RPMI7951 (cell line): ENCODE measurements around the gene UBXN1. TPM values are rescaled to one million over a fixed set of nuclear protein-coding genes. Genes with fewer than 3 reads are reported as not detected.

Source experiments
- DNase-seq: peaks from one replicate; pipeline ENCODE4 v3.0.0-alpha.2; 2012; ENCODE audit warnings: low read depth
- total RNA-seq: library from RNA; depleted of rRNA; stranded (reverse); fragments of >200 nt; shearing (Covaris generic); gene quantifications from 2 replicates; pipeline ENCODE4 v1.2.3, GENCODE V29; 2014; rRNA removed

UBXN1 gene
- total RNA-seq, 1 experiment from 2014 or later, result 107 TPM

GRCh38 chr11:62645946-62646824 lies 32.7 kb downstream of the UBXN1 start, which contains the start of gene GANAB:
TSS of gene GANAB (minus strand) at chr11:62646613. CDS start at chr11:62646599, 14 bp downstream.
- DNase-seq, result peak; percentile 97

DNA sequence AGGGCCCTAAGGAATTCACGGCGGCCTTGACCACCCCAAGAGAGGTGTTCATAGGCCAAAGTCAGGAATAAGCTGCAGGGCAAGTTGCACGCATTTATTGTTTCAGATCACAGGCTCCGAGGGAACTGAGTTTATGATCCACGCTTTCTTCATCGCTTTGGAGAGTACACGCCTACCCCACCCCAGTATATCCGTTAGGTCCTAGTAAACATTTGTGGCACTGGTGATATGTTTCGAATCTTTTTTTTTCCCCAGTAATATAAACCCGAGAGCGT lies 33.3 kb downstream of the UBXN1 start:
- no peak for DNase-seq

GRCh38 chr11:62644220-62644619 lies 34.7 kb downstream of the UBXN1 start:
- DNase-seq, result no peak

DNA sequence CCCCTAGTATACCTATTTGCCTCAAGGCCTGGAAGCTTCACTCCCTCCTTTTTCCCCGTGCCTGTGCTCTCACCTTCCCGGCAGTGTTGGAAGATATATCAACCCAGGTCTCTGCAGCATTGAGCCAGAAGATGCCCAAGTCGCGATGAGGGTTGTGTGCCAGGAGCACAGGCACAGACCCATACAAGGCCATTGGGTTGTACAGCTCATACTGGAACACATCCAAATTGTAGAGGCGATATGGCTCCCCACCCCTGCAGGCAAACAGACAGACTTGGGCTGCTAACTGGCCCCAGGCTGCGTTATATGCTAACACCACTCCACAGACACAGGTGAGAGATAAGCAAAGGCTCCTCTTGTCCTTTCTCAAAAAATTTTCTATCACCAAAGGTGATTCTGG lies 46.4 kb downstream of the UBXN1 start:
- DNase-seq, result no peak

DNA sequence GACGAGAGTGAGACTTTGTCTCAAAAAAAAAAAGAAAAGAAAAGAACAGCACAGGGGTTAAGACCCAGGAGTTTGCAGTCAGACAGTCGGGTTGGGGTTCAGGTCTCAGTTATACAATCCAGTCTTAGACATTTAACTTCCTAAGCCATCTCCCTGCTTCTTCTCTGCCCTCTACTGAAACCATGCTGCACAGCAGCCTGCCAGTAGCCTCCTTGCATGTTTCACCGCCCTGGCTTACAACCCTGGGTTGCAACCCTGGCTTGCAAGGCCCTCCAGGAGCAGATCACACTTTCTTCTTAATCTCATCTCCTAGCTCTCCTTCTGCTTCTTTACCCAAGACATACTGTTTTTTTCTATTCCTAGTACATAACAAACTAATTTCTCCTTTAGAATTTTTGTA lies 51.2 kb downstream of the UBXN1 start:
- no peak for DNase-seq

Other genes starting within 250 kb of the UBXN1 start
- gene AHNAK, start 132.3 kb downstream of the UBXN1 start, total RNA-seq, result 184 and 206 TPM in 2 replicates
- gene EEF1G, start 105.2 kb downstream of the UBXN1 start, total RNA-seq, result 841 and 1,053 TPM in 2 replicates
- gene TUT1, start 87.5 kb downstream of the UBXN1 start, total RNA-seq, result 4.7 and 5.3 TPM in 2 replicates
- 91.2 and 103 TPM in 2 replicates for gene MTA2, start 77.2 kb downstream of the UBXN1 start, total RNA-seq
- gene EML3, start 66.3 kb downstream of the UBXN1 start, total RNA-seq, result 7.1 and 13.8 TPM in 2 replicates
- gene ROM1, start 65.8 kb downstream of the UBXN1 start, total RNA-seq, result 2.5 and 3.6 TPM in 2 replicates
- gene B3GAT3, start 57.1 kb downstream of the UBXN1 start, total RNA-seq, result 23.3 and 27.1 TPM in 2 replicates
- gene GANAB, start 32.5 kb downstream of the UBXN1 start, total RNA-seq, result 136 and 159 TPM in 2 replicates
- 10.7 and 14.8 TPM in 2 replicates for gene INTS5, start 25.8 kb downstream of the UBXN1 start, total RNA-seq
- 69.0 and 73.3 TPM in 2 replicates for gene C11orf98, start 13.9 kb downstream of the UBXN1 start, total RNA-seq
- 3.8 and 5.6 TPM in 2 replicates for gene CSKMT, start 13.8 kb downstream of the UBXN1 start, total RNA-seq
- gene UQCC3, start 7.4 kb downstream of the UBXN1 start, total RNA-seq, result 19.6 and 26.6 TPM in 2 replicates
- gene LBHD1, start 6.8 kb downstream of the UBXN1 start, total RNA-seq, result 4.6 and 6.1 TPM in 2 replicates
- gene LRRN4CL, start 10.5 kb upstream of the UBXN1 start, total RNA-seq, result 6.0 and 6.2 TPM in 2 replicates
- 65.0 and 71.0 TPM in 2 replicates for gene BSCL2, start 28.4 kb upstream of the UBXN1 start, total RNA-seq
- not detected in 2 replicates for gene GNG3, start 28.6 kb upstream of the UBXN1 start, total RNA-seq
- gene HNRNPUL2, start 48.4 kb upstream of the UBXN1 start, total RNA-seq, result 10.2 and 11.8 TPM in 2 replicates
- 56.6 and 68.4 TPM in 2 replicates for gene TTC9C, start 49.4 kb upstream of the UBXN1 start, total RNA-seq
- 10.1 and 11.4 TPM in 2 replicates for gene ZBTB3, start 75.1 kb upstream of the UBXN1 start, total RNA-seq
- 182 and 189 TPM in 2 replicates for gene POLR2G, start 82.5 kb upstream of the UBXN1 start, total RNA-seq
- gene TAF6L, start 92.3 kb upstream of the UBXN1 start, total RNA-seq, result 15.1 and 18.1 TPM in 2 replicates
- 88.3 and 110 TPM in 2 replicates for gene TMEM179B, start 108.3 kb upstream of the UBXN1 start, total RNA-seq
- gene TMEM223, start 112.9 kb upstream of the UBXN1 start, total RNA-seq, result 41.0 and 55.3 TPM in 2 replicates
- 24.9 and 26.1 TPM in 2 replicates for gene NXF1, start 126.4 kb upstream of the UBXN1 start, total RNA-seq
- gene STX5, start 153.0 kb upstream of the UBXN1 start, total RNA-seq, result 40.7 and 43.1 TPM in 2 replicates
- not detected in 2 replicates for gene TEX54, start 153.8 kb upstream of the UBXN1 start, total RNA-seq
- gene WDR74, start 160.5 kb upstream of the UBXN1 start, total RNA-seq, result 61.3 and 80.4 TPM in 2 replicates
- 85.2 and 94.7 TPM in 2 replicates for gene SLC3A2, start 201.8 kb upstream of the UBXN1 start, total RNA-seq
- gene CHRM1, start 242.3 kb upstream of the UBXN1 start, total RNA-seq, result not detected in 2 replicates